ENCODE results near the gene ZNHIT2. TPM values are rescaled to one million over a fixed set of nuclear protein-coding genes. Genes with fewer than 3 reads are reported as not detected.

Gene ZNHIT2
- total RNA-seq, 6 experiments from 2014 or later: 4.9 to 15.7 (median 6.2) TPM

GRCh38 chr11:65118097-65118837, 766 bp upstream of the ZNHIT2 start:
- Histone ChIP-seq H3K27me3 (no peaks in the 10 kb centered on the region), H3K9me3 (no peaks in the 10 kb centered on the region), H3K36me3 (peaks cover 5 to 26% (median 11%) of the 10 kb centered on the region in 4 donors), H3K27ac (peak overlapping the region in 1 of 3 donors; percentile 21), H3K4me1 (peaks cover 0 to 31% (median 18%) of the 10 kb centered on the region in 4 donors), H3K4me3 (no peak overlapping the region)
- ATAC-seq (no peak), DNase-seq (peak in 1 of 3 donors; percentile 13)
- intact Hi-C loops (cut with DNase I): no loop called here
- TF ChIP-seq CTCF (IDR thresholded peaks at IDR 0.05) (no peak), POLR2A (IDR thresholded peaks at IDR 0.05) (no peak)
- 72% methylated on average over 10 of the region's 18 CpGs for WGBS (ENCODE audit: insufficient coverage, low coverage, low lambda C conversion rate, missing lambda C conversion rate)

GRCh38 chr11:65116370-65117205, 913 bp downstream of the ZNHIT2 start:
- peak; percentile 0 to 7 (median 3) for ATAC-seq
- peak overlapping the region; percentile 68 to 91 (median 89) for H3K4me3 ChIP-seq
- peaks cover 5 to 26% (median 11%) of the 10 kb centered on the region in 4 donors for H3K36me3 ChIP-seq
- peaks cover 0 to 39% (median 23%) of the 10 kb centered on the region in 4 donors for H3K4me1 ChIP-seq
- intact Hi-C loops (cut with DNase I): no loop called here
- no peaks in the 10 kb centered on the region for H3K27me3 ChIP-seq
- 0% methylated on average over 11 of the region's 68 CpGs for WGBS (ENCODE audit: insufficient coverage, low coverage, low lambda C conversion rate, missing lambda C conversion rate)
- peak; percentile 62 to 69 (median 62) for DNase-seq
- TF ChIP-seq POLR2A (IDR thresholded peaks at IDR 0.05): no peak
- TF ChIP-seq CTCF (IDR thresholded peaks at IDR 0.05): no peak
- no peaks in the 10 kb centered on the region for H3K9me3 ChIP-seq
- H3K27ac ChIP-seq: peak overlapping the region; percentile 27 to 92 (median 64)

GRCh38 chr11:65115361-65116082, 2.0 kb downstream of the ZNHIT2 start:
- peaks cover 0 to 42% (median 25%) of the 10 kb centered on the region in 4 donors for H3K4me1 ChIP-seq
- H3K4me3 ChIP-seq: no peak overlapping the region
- ATAC-seq (no peak), DNase-seq (peak in 1 of 3 donors; percentile 53)
- no peak for TF ChIP-seq POLR2A (IDR thresholded peaks at IDR 0.05)
- TF ChIP-seq CTCF (IDR thresholded peaks at IDR 0.05): no peak
- peaks cover 3 to 20% (median 9%) of the 10 kb centered on the region in 4 donors for H3K36me3 ChIP-seq
- 86% methylated on average over 1 of the region's 21 CpGs for WGBS (ENCODE audit: insufficient coverage, low coverage, low lambda C conversion rate, missing lambda C conversion rate)
- no peaks in the 10 kb centered on the region for H3K27me3 ChIP-seq
- H3K9me3 ChIP-seq: no peaks in the 10 kb centered on the region
- no peak overlapping the region for H3K27ac ChIP-seq
- intact Hi-C loops (cut with DNase I): no loop called here

GRCh38 chr11:65114538-65115171, 2.8 kb downstream of the ZNHIT2 start:
- Histone ChIP-seq H3K36me3 (peaks cover 0 to 11% (median 2%) of the 10 kb centered on the region in 4 donors), H3K4me3 (no peak overlapping the region), H3K27ac (peak overlapping the region in 2 of 3 donors; percentile 69 to 93), H3K9me3 (no peaks in the 10 kb centered on the region), H3K4me1 (peaks cover 0 to 44% (median 26%) of the 10 kb centered on the region in 4 donors), H3K27me3 (no peaks in the 10 kb centered on the region)
- no peak for DNase-seq
- TF ChIP-seq POLR2A (IDR thresholded peaks at IDR 0.05) (no peak), CTCF (IDR thresholded peaks at IDR 0.05) (no peak)
- WGBS (ENCODE audit: insufficient coverage, low coverage, low lambda C conversion rate, missing lambda C conversion rate): 100% methylated on average over 1 of the region's 11 CpGs
- ATAC-seq: no peak
- intact Hi-C loops (cut with DNase I): loop anchor here in 1 of 2 donors (5.0 kb wide), 1 partner anchor 143 kb away; no protein-coding TSS in a partner anchor
